Bronchial epithelial cell (primary cell): ENCODE measurements around the gene DNAJA2. TPM values are rescaled to one million over a fixed set of nuclear protein-coding genes. Genes with fewer than 3 reads are reported as not detected.

Source experiments
- DNase-seq: peaks from one replicate; pipeline ENCODE4 v3.0.0-alpha.2; 2010; ENCODE audit warnings: low read depth
- FAIRE-seq: peaks from 2 replicates; lab custom pipeline; 2011; peaks lifted over from hg19 to GRCh38; lab: Jason Lieb, UNC
- H3K27me3 ChIP-seq: 2 replicates; pipeline ENCODE4 v1.5.1; 2011; ENCODE audit warnings: low read length; ENCODE audit not compliant: control insufficient read depth, insufficient read depth
- H3K36me3 ChIP-seq: 2 replicates; pipeline ENCODE4 v1.5.1; 2011; ENCODE audit warnings: low read length; ENCODE audit not compliant: control insufficient read depth, insufficient read depth
- H3K4me3 ChIP-seq: 2 replicates; pipeline ENCODE4 v1.5.1; 2011; ENCODE audit warnings: mild to moderate bottlenecking, low read depth, low read length, control low read depth
- total RNA-seq: library from RNA; depleted of rRNA; stranded (reverse); fragments of >200 nt; gene quantifications from 2 replicates; pipeline ENCODE4 v1.2.1, GENCODE V29; 2014
- TF ChIP-seq, protein P1 (sequence below): IDR thresholded peaks from 2 replicates; pipeline ENCODE4 v1.5.1; 2011; ENCODE audit warnings: mild to moderate bottlenecking, moderate library complexity, low read length, control low read depth, inconsistent platforms; ENCODE audit not compliant: insufficient read depth, severe bottlenecking

The DNAJA2 gene
- total RNA-seq, 1 donor from 2014 or later, result 112 TPM

DNA sequence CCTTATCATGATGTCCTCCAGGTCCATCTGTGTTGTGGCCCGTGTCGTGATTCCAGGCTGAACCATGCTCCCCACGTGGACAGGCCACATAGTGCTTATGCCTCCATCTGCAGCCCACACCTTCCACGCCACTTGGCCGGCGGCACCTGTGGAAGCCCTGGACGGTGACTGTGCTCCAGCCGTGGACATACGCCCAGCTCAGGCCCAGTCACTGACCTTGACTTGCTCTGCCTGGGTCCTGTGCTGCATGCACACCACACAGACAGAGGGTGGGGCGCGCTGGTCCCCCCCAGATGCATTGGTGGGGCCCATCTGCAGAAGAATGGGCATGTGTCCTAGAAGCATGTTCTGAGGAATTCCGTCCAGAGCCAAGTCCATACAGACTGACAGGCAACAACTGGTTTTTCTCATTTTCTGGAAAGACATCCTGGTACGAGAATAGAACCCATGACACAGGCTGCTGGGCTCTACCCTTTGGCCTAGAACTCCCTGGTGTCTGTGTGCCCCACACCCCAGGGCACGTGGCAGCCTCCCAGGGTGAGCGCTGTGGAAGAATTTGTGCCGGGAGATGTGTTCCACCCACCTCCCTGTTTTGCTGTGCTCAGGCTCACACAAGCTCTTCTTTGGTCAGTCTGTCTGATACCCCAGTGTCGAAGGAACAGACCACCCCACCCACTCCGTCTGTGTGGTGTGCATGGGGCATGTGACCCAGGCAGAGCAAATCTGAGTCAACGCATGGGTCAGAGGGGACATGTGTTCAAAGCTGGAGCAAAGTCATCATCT is 49.8 kb downstream of the DNAJA2 start:
- DNase-seq, result no peak
- TF ChIP-seq, protein P1, sequence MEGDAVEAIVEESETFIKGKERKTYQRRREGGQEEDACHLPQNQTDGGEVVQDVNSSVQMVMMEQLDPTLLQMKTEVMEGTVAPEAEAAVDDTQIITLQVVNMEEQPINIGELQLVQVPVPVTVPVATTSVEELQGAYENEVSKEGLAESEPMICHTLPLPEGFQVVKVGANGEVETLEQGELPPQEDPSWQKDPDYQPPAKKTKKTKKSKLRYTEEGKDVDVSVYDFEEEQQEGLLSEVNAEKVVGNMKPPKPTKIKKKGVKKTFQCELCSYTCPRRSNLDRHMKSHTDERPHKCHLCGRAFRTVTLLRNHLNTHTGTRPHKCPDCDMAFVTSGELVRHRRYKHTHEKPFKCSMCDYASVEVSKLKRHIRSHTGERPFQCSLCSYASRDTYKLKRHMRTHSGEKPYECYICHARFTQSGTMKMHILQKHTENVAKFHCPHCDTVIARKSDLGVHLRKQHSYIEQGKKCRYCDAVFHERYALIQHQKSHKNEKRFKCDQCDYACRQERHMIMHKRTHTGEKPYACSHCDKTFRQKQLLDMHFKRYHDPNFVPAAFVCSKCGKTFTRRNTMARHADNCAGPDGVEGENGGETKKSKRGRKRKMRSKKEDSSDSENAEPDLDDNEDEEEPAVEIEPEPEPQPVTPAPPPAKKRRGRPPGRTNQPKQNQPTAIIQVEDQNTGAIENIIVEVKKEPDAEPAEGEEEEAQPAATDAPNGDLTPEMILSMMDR, result no peak
- peak; percentile 81 for FAIRE-seq
- no peak overlapping the region for H3K4me3 ChIP-seq
- peaks cover 42% of the 10 kb centered on the region for H3K36me3 ChIP-seq
- no peaks in the 10 kb centered on the region for H3K27me3 ChIP-seq

DNA sequence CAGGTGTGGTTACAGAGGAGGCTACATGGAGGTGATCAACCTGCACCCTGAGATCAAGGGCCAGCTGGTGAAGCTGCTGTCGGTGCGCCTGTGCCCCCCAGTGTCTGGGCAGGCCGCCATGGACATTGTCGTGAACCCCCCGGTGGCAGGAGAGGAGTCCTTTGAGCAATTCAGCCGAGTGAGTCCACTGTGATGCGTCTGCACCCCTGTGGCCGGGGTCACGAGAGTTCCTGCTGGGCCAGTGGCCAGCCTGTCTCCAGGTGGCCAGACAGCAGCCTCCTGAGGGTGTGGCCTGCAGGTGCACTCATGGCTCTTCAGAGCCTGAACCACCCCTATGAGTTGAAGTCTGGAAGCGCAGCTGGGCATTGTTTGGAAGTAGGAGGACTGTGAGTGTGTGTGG is 51.2 kb downstream of the DNAJA2 start:
- Histone ChIP-seq H3K36me3 (peaks cover 49% of the 10 kb centered on the region), H3K4me3 (no peak overlapping the region), H3K27me3 (no peaks in the 10 kb centered on the region)
- DNase-seq (no peak), FAIRE-seq (no peak)
- TF ChIP-seq, protein P1, result no peak

DNA sequence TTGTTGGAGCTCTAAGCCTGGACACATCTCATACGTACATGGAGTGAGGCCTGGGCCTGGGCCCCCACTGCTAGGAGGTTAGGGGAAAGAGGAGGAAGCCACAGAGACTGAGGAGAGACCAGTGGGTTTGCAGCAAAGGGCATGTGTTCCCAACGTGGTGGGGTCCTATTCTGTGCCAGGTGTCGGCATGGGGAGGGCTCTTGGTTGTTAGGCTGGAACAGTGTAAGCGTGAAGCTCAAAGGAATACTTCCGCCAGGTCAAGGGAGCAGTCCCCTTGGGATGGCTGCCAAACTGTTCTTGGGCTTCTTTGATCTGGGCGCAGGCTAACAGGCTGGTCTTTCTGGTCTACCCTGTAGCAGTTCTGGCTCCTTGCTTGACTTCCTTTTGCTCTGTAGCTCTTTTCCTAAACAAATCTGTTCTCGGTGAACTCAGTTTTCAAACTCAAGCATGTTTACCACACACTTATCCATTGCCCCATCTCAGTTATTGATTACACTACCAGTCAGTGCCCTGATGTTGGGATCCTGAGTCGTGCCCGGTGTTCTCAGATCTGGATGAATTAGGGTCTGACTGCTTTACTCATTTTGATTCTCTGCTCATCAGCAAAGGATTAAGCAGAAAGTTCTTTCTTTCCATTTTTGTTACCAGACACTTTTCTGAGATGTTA is 52.9 kb downstream of the DNAJA2 start:
- no peak for DNase-seq
- TF ChIP-seq, protein P1, result no peak
- peak; percentile 86 for FAIRE-seq
- H3K27me3 ChIP-seq, result no peaks in the 10 kb centered on the region
- no peak overlapping the region for H3K4me3 ChIP-seq
- H3K36me3 ChIP-seq, result peaks cover 46% of the 10 kb centered on the region

DNA sequence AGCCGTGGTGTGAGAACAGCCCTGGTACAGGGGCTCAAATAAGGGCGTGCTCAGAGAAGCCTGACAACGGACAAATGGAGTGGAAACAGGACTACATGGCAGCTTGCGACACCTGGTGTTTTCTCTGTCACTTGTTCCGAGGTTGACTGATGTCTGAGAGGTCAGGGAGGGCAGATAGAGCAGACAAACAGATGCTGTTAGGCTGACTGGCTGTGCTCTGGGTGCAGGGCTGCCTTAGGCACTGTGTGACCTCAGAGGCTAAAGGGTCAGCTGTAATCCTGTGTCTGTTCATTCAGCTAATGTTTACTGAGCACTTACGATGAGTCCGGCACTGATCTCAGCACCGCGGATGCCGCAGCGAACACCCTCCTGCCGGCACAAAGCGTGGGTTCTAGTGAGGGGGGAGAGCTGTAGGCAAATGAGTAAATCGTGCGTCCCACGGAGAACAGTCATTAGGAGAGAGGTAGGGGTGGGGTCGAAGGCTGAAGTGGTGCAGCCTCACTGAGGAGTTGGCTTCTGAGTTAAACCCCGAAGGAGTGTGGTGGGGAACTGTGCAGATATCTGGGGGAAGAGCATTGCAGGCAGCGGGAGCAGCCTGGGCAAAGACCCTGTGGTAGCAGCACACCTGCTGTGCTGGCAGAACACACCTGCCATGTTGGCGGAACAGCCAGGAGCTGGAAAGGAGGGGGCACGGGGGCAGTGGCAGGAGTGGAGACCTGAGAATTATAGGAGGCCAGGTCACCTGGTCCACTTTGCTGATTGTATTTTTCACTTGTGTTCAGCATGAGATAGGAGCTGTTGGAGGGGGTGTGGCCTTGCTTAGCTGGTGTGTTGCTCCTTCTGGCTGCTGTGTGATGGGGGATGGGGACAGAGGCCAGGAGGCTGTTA is 54.3 kb downstream of the DNAJA2 start:
- no peaks in the 10 kb centered on the region for H3K27me3 ChIP-seq
- FAIRE-seq (no peak), DNase-seq (no peak)
- H3K4me3 ChIP-seq, result no peak overlapping the region
- H3K36me3 ChIP-seq, result peaks cover 46% of the 10 kb centered on the region
- TF ChIP-seq, protein P1, result no peak

DNA sequence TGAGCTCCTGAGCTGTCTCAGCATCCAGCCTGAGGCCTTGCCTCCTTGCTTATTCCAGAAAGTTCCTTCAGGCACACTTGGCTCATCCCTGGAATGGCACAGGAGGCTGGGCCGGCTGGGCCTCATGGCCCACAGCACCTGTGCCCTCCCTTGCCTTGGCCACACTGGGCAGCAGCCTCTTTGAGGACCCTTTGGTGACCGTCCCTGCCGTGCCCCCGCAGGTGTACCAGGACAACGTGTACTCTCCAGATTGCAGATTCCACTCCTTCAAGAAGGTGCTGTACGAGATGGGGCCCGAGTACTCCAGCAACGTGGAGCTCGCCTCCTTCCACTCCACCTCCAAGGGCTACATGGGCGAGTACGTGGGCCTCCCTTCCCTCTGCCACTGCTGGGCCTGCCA is 55.1 kb downstream of the DNAJA2 start:
- Histone ChIP-seq H3K27me3 (no peaks in the 10 kb centered on the region), H3K36me3 (peaks cover 41% of the 10 kb centered on the region), H3K4me3 (no peak overlapping the region)
- FAIRE-seq (no peak), DNase-seq (no peak)
- TF ChIP-seq, protein P1, result no peak
